Lung (tissue), 12 donors: ENCODE results near the gene NFATC2IP. TPM values are rescaled to one million over a fixed set of nuclear protein-coding genes. Genes with fewer than 3 reads are reported as not detected.

ENCODE experiments used
- ATAC-seq: fragments of 200-7000 bp; cut with Tn5 transposase; one replicate; pipeline ENCODE4 v1.9.1; 2020; ENCODE audit warnings: moderate number of reproducible peaks; ENCODE audit not compliant: insufficient read depth, low FRiP score
- DNase-seq, 3 donors: peaks; one replicate each; pipeline ENCODE4 v3.0.0-alpha.2; 2013 to 2017
- H3K27ac ChIP-seq, 2 donors: one replicate each; pipeline ENCODE4 v1.5.1; 2013; ENCODE audit warnings: mild to moderate bottlenecking in 2 of 2, moderate library complexity in 2 of 2, control low read depth in 1 of 2, inconsistent platforms in 1 of 2, low read depth in 1 of 2, low read length in 1 of 2
- H3K27me3 ChIP-seq, 3 donors: one replicate each; pipeline ENCODE4 v1.5.1; 2013; ENCODE audit warnings: low read length in 2 of 3; ENCODE audit not compliant: control insufficient read depth in 3 of 3, insufficient read depth in 3 of 3
- H3K36me3 ChIP-seq, 4 donors: one replicate each; pipeline ENCODE4 v1.5.1; 2013; ENCODE audit warnings: low read length in 4 of 4, mild to moderate bottlenecking in 1 of 4, moderate library complexity in 1 of 4; ENCODE audit not compliant: control insufficient read depth in 4 of 4, insufficient read depth in 4 of 4
- H3K4me1 ChIP-seq, 5 donors: one replicate each; pipeline ENCODE4 v1.5.1; 2013; ENCODE audit warnings: low read length in 5 of 5, mild to moderate bottlenecking in 2 of 5, moderate library complexity in 1 of 5; ENCODE audit not compliant: control insufficient read depth in 5 of 5, insufficient read depth in 5 of 5
- H3K4me3 ChIP-seq: one replicate; pipeline ENCODE4 v1.5.1; 2013; ENCODE audit warnings: mild to moderate bottlenecking, control low read depth, moderate library complexity
- H3K9ac ChIP-seq, 2 donors: one replicate each; pipeline ENCODE4 v1.5.1; 2013; ENCODE audit warnings: low read length in 2 of 2, control low read depth in 1 of 2; ENCODE audit not compliant: insufficient read depth in 1 of 2
- H3K9me3 ChIP-seq, 4 donors: one replicate each; pipeline ENCODE4 v1.5.1; 2013; ENCODE audit warnings: low read length in 3 of 4, mild to moderate bottlenecking in 1 of 4, moderate library complexity in 1 of 4; ENCODE audit not compliant: control insufficient read depth in 4 of 4, insufficient read depth in 3 of 4
- WGBS, 2 donors: extraction: QIAGEN DNeasy Blood & Tissue Kit; methylation state at CpG; one replicate each; pipeline ENCODE4 v1.1.7; 2013; 5-methylcytosine and 5-hydroxymethylcytosine counted together
- polyA plus RNA-seq, 2 donors: library from polyadenylated mRNA; stranded (reverse); fragments of 200-250 nt; gene quantifications; one replicate each; pipeline ENCODE4 v1.2.1, GENCODE V29; 2013
- total RNA-seq, 2 donors: library from RNA; depleted of rRNA in 1 of 2; stranded (reverse); fragments of >200 nt in 1 of 2; gene quantifications; one replicate each; pipeline ENCODE4 v1.2.1, GENCODE V29; 2014 to 2021
- TF ChIP-seq, protein P1 (sequence below): IDR thresholded peaks from 2 replicates; pipeline ENCODE4 v1.5.1; 2012; ENCODE audit warnings: mild to moderate bottlenecking; ENCODE audit errors: control extremely low read depth, extremely low read depth
- donor health status: control.
- donor health status: control.
- donor health status: Bipolar disorder and iron deficiency.
- donor health status: healthy.
- donor health status: DM: yes; HTN: yes; CAD: no.

Gene NFATC2IP
- total and polyA plus RNA-seq, 4 donors = 21.0 to 37.0 (median 27.4) TPM

DNA sequence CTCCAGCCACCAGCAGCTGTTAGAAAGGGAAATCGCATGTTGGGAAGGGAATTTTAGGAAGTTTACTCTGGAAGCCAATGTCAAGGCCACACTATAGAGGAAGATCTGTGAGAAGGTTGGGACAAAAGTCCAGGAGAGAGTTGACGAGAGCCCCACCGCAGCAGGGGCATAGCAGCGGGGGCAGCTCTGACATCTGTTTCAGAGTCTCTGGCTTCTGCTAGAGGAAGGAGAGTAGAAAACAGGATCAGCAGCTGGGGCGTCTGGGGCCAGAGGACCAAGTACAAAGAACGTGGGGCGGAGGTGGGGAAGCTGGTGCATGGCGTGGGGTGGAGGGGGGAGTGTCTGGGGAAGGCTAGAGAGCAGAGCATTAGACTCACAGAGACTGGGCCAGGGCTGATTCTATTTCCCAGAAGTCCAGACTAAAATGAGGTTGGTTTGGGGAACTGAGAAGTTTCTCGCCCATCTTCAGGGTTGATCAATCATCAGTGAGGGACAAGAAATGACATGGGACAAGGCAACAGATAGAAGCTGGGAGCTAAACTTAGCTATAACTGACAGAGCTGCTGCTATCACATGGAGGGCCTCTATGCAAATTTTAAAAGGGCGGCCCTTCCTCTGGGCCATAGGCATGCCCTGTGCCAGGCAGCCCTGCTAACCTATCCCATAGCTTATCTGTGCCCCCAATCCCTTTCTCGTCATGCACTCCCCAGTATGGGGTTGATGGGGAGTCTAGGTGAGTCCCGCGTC, 26.9 kb upstream of the NFATC2IP start:
- peaks cover 0 to 13% (median 6%) of the 10 kb centered on the region in 5 donors for H3K4me1 ChIP-seq
- TF ChIP-seq, protein P1, sequence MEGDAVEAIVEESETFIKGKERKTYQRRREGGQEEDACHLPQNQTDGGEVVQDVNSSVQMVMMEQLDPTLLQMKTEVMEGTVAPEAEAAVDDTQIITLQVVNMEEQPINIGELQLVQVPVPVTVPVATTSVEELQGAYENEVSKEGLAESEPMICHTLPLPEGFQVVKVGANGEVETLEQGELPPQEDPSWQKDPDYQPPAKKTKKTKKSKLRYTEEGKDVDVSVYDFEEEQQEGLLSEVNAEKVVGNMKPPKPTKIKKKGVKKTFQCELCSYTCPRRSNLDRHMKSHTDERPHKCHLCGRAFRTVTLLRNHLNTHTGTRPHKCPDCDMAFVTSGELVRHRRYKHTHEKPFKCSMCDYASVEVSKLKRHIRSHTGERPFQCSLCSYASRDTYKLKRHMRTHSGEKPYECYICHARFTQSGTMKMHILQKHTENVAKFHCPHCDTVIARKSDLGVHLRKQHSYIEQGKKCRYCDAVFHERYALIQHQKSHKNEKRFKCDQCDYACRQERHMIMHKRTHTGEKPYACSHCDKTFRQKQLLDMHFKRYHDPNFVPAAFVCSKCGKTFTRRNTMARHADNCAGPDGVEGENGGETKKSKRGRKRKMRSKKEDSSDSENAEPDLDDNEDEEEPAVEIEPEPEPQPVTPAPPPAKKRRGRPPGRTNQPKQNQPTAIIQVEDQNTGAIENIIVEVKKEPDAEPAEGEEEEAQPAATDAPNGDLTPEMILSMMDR = no peak
- H3K9me3 ChIP-seq = no peaks in the 10 kb centered on the region
- 65 to 75% methylated on average over 13 of the region's 13 CpGs for WGBS, 2 donors
- ATAC-seq (no peak), DNase-seq (peak in 1 of 3 donors; percentile 7)
- no peak overlapping the region for H3K9ac ChIP-seq
- H3K4me3 ChIP-seq = no peak overlapping the region
- H3K27ac ChIP-seq = peak overlapping the region in 1 of 2 donors; percentile 99
- no peaks in the 10 kb centered on the region for H3K27me3 ChIP-seq
- peaks cover 0 to 10% (median 7%) of the 10 kb centered on the region in 4 donors for H3K36me3 ChIP-seq

GRCh38 chr16:28924399-28924761, 26.4 kb upstream of the NFATC2IP start:
- Histone ChIP-seq H3K4me1 (peaks cover 0 to 13% (median 6%) of the 10 kb centered on the region in 5 donors), H3K4me3 (peak overlapping the region; percentile 85), H3K9me3 (no peaks in the 10 kb centered on the region), H3K27ac (peak overlapping the region in 1 of 2 donors; percentile 99), H3K36me3 (peaks cover 0 to 6% (median 3%) of the 10 kb centered on the region in 4 donors), H3K9ac (no peak overlapping the region), H3K27me3 (no peaks in the 10 kb centered on the region)
- ATAC-seq = no peak
- WGBS, 2 donors = 37 to 44% methylated on average over 15 of the region's 15 CpGs
- TF ChIP-seq, protein P1 = no peak
- DNase-seq = no peak

GRCh38 chr16:28924762-28925385, 25.9 kb upstream of the NFATC2IP start, which contains the start of gene RABEP2:
Gene RABEP2, minus strand, starts transcription at chr16:28925238. Its CDS starts 75 bp downstream, at chr16:28925163.
- TF ChIP-seq, protein P1 = no peak
- no peaks in the 10 kb centered on the region for H3K9me3 ChIP-seq
- peaks cover 0 to 3% (median under 1%) of the 10 kb centered on the region in 4 donors for H3K36me3 ChIP-seq
- H3K4me1 ChIP-seq = peaks cover 0 to 13% (median 6%) of the 10 kb centered on the region in 5 donors
- H3K27ac ChIP-seq = peak within 1 kb of the TSS; percentile 99
- H3K4me3 ChIP-seq = peak within 1 kb of the TSS; percentile 85
- DNase-seq (peak; percentile 94 to 97 (median 96)), ATAC-seq (peak; percentile 92)
- H3K27me3 ChIP-seq = no peaks in the 10 kb centered on the region
- WGBS, 2 donors = 1% methylated on average over 60 to 66 of the region's 66 CpGs
- peak within 1 kb of the TSS; percentile 88 to 94 for H3K9ac ChIP-seq
